Endothelial cell of umbilical vein (primary cell): ENCODE results near the gene DIRAS3. TPM values are rescaled to one million over a fixed set of nuclear protein-coding genes. Genes with fewer than 3 reads are reported as not detected.

ENCODE experiments used
- BruUV-seq: library from RNA; stranded (reverse); fragments of 400-500 nt; replicated peaks from 2 replicates; lab custom pipeline; 2021; lab: Mats Ljungman, UMichigan
- CTCF ChIA-PET: fragments of 300-600, 350-600 bp; sonication (Branson Sonifier 250); formaldehyde crosslinking; loops from one replicate; lab custom pipeline; 2021; ENCODE audit warnings: antibody characterized with exemption, inconsistent platforms; lab: Charles Lee
- POLR2A ChIA-PET: fragments of 300-600, 350-600 bp; sonication (Branson Sonifier 250); formaldehyde crosslinking; loops from one replicate; lab custom pipeline; 2021; ENCODE audit warnings: antibody characterized with exemption, inconsistent platforms; lab: Charles Lee
- DNase-seq: peaks from one replicate; pipeline ENCODE4 v3.0.0-alpha.2; 2011; ENCODE audit warnings: low read depth, low spot score
- FAIRE-seq: peaks from 2 replicates; lab custom pipeline; 2011; peaks lifted over from hg19 to GRCh38; lab: Jason Lieb, UNC
- H2AFZ ChIP-seq: 2 replicates; pipeline ENCODE4 v1.6.0; 2012; ENCODE audit warnings: low read depth, low read length, control low read depth, inconsistent platforms
- H3K27ac ChIP-seq: 2 replicates; pipeline ENCODE4 v1.5.1; 2011; ENCODE audit warnings: low read depth, mild to moderate bottlenecking, control low read depth, low read length, moderate library complexity; ENCODE audit not compliant: insufficient read depth
- H3K27me3 ChIP-seq, 2 experiments: 2 replicates each; pipeline versions ENCODE4 v1.6.0 to v1.6.1; 2011; ENCODE audit warnings: low read length in 2 of 2, mixed read lengths in 1 of 2; ENCODE audit not compliant: control insufficient read depth in 2 of 2, insufficient read depth in 2 of 2
- H3K36me3 ChIP-seq, 2 experiments: 2 replicates in 1 of 2; 3 replicates in 1 of 2; pipeline ENCODE4 v1.5.1; 2011; ENCODE audit warnings: low read length in 2 of 2, mild to moderate bottlenecking in 1 of 2, moderate library complexity in 1 of 2; ENCODE audit not compliant: control insufficient read depth in 2 of 2, insufficient read depth in 2 of 2; ENCODE audit errors: extremely low read depth in 1 of 2
- H3K4me1 ChIP-seq: 3 replicates; pipeline ENCODE4 v1.5.1; 2011; ENCODE audit warnings: mild to moderate bottlenecking, low read length; ENCODE audit not compliant: control insufficient read depth, insufficient read depth; ENCODE audit errors: extremely low read depth
- H3K4me2 ChIP-seq: 2 replicates; pipeline ENCODE4 v1.6.1; 2011; ENCODE audit warnings: low read length, control low read depth, mixed read lengths; ENCODE audit not compliant: insufficient read depth
- H3K4me3 ChIP-seq, 3 experiments: fragments of 200-600 bp in 1 of 3; sonication (generic), shearing (Covaris generic) in 1 of 3; replicated peaks in 1 of 3; 2 replicates each; pipeline ENCODE4 v1.5.1; 2011 to 2016; ENCODE audit warnings: control low read depth in 3 of 3, low read length in 3 of 3, mild to moderate bottlenecking in 2 of 3, inconsistent platforms in 1 of 3, low read depth in 1 of 3, moderate library complexity in 1 of 3; ENCODE audit not compliant: insufficient read depth in 1 of 3
- H3K79me2 ChIP-seq: 2 replicates; pipeline ENCODE4 v1.6.0; 2012; ENCODE audit warnings: low read length, inconsistent platforms; ENCODE audit not compliant: control insufficient read depth, insufficient read depth
- H3K9ac ChIP-seq: replicated peaks from 2 replicates; pipeline ENCODE3; 2011; ENCODE audit warnings: low read length, control low read depth; ENCODE audit not compliant: insufficient read depth; ENCODE audit errors: extremely low read depth
- H3K9me1 ChIP-seq: replicated peaks from 3 replicates; pipeline ENCODE4 v1.6.0; 2011; ENCODE audit warnings: mild to moderate bottlenecking, low read length; ENCODE audit not compliant: control insufficient read depth, insufficient read depth; ENCODE audit errors: extremely low read depth
- H3K9me3 ChIP-seq: replicated peaks from 2 replicates; pipeline ENCODE4 v1.5.1; 2012; ENCODE audit warnings: low read length, inconsistent platforms; ENCODE audit not compliant: control insufficient read depth, insufficient read depth
- H4K20me1 ChIP-seq: replicated peaks from 2 replicates; pipeline ENCODE3; 2011; ENCODE audit warnings: mild to moderate bottlenecking, low read length; ENCODE audit not compliant: control insufficient read depth, insufficient read depth; ENCODE audit errors: extremely low read depth
- CTCF ChIP-seq, 2 donors: IDR thresholded peaks; 1 replicate in 1 of 2; 2 replicates in 1 of 2; pipeline ENCODE4 v1.5.1; 2011; ENCODE audit warnings: low read length in 2 of 2, mild to moderate bottlenecking in 2 of 2, moderate library complexity in 2 of 2, control low read depth in 1 of 2, inconsistent platforms in 1 of 2, low read depth in 1 of 2; ENCODE audit not compliant: insufficient read depth in 1 of 2; ENCODE audit errors: extremely low read depth in 1 of 2
- EZH2 ChIP-seq: IDR thresholded peaks from 2 replicates; pipeline ENCODE4 v1.6.1; 2012; ENCODE audit warnings: borderline replicate concordance, low read depth, mild to moderate bottlenecking, moderate library complexity, low read length, inconsistent platforms; ENCODE audit not compliant: severe bottlenecking
- GATA2 ChIP-seq: IDR thresholded peaks from 2 replicates; pipeline ENCODE4 v1.7.0; 2011; ENCODE audit warnings: low read depth, mild to moderate bottlenecking, moderate library complexity, mixed read lengths, low read length; ENCODE audit not compliant: insufficient read length, insufficient read depth
- JUN ChIP-seq: IDR thresholded peaks from 2 replicates; pipeline ENCODE4 v1.6.1; 2011; ENCODE audit warnings: borderline replicate concordance, low read depth; ENCODE audit not compliant: insufficient read length, insufficient read depth
- MYC ChIP-seq: IDR thresholded peaks from one replicate; pipeline ENCODE4 v1.6.1; 2011; ENCODE audit warnings: mild to moderate bottlenecking, low read depth, low read length
- POLR2AphosphoS5 ChIP-seq: IDR thresholded peaks from 2 replicates; pipeline ENCODE4 v1.6.1; 2012; ENCODE audit warnings: low read depth, mild to moderate bottlenecking, control low read depth, low read length, moderate library complexity; ENCODE audit not compliant: insufficient read depth
- dilution Hi-C: fragments of 300-500 bp; cut with MboI; formaldehyde crosslinking; loops from one replicate; pipeline ENCODE4 v1.15.0; 2019; ENCODE audit warnings: low sequenced_read_pairs; ENCODE audit not compliant: extremely low pct_ligation_motif_present
- intact Hi-C: fragments of 100-400 bp; cut with micrococcal nuclease; formaldehyde crosslinking; loops from one replicate; pipeline ENCODE4 v1.10.0; 2022
- polyA plus RNA-seq, 4 experiments: library from polyadenylated mRNA; depleted of rRNA in 3 of 4; stranded (reverse) in 3 of 4; unstranded in 1 of 4; fragments of >200 nt; gene quantifications; 2 replicates each; pipeline versions ENCODE4 v1.2.1 to v1.2.3, GENCODE V29; 2011 to 2012; ENCODE audit warnings: missing spikeins in 1 of 4
- total RNA-seq: library from RNA; stranded (reverse); gene quantifications from 2 replicates; pipeline ENCODE4 v1.2.3, GENCODE V29; 2021
- TF ChIP-seq, protein P1 (sequence below): IDR thresholded peaks from 2 replicates; pipeline ENCODE4 v1.6.1; 2011; ENCODE audit not compliant: insufficient read depth, insufficient read length

Gene DIRAS3
- total and polyA plus RNA-seq, 2 donors (not counting 3 experiments of a cell fraction or from before 2014, with no cell fraction given), result 1.2 to 7.6 TPM

GRCh38 chr1:67997746-67998145 lies 52.7 kb downstream of the DIRAS3 start:
- intact Hi-C loops (no loop called here), dilution Hi-C loops (no loop called here)
- CTCF ChIA-PET, result interaction anchor here (0.8 to 1.1 kb wide), 3 partner anchors 8 to 232 kb away, joined by 3 read pairs; no protein-coding TSS in a partner anchor
- Histone ChIP-seq H3K4me3 (no peak overlapping the region), H3K79me2 (no peaks in the 10 kb centered on the region), H3K27me3 (no peaks in the 10 kb centered on the region), H3K27ac (no peak overlapping the region), H3K4me1 (no peaks in the 10 kb centered on the region), H3K4me2 (no peak overlapping the region), H2AFZ (no peak overlapping the region), H3K36me3 (no peaks in the 10 kb centered on the region), H3K9me1 (no peaks in the 10 kb centered on the region), H4K20me1 (no peaks in the 10 kb centered on the region), H3K9ac (no peak overlapping the region), H3K9me3 (no peaks in the 10 kb centered on the region)
- TF ChIP-seq MYC (no peak), GATA2 (no peak), POLR2AphosphoS5 (no peak), JUN (no peak), CTCF (IDR thresholded peaks at IDR 0.05; ENCODE audit: extremely low read depth in 1 of 2, insufficient read depth in 1 of 2, low read depth in 1 of 2, low read length in 2 of 2) (no peak), EZH2 (no peak)
- TF ChIP-seq, protein P1, sequence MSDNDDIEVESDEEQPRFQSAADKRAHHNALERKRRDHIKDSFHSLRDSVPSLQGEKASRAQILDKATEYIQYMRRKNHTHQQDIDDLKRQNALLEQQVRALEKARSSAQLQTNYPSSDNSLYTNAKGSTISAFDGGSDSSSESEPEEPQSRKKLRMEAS, result no peak
- FAIRE-seq (no peak), DNase-seq (no peak)
- POLR2A ChIA-PET, result no interaction called here
- no TSS peak for BruUV-seq

Other genes with a start within 250 kb of the DIRAS3 start
- gene GNG12, start 217.2 kb downstream of the DIRAS3 start, total RNA-seq, result 145 and 152 TPM in 2 replicates
- 90.3 and 107 TPM in 2 replicates for gene GNG12, start 217.2 kb downstream of the DIRAS3 start, polyA plus RNA-seq
- 163 and 199 TPM in 2 replicates for gene WLS, start 181.9 kb upstream of the DIRAS3 start, total RNA-seq
- 121 and 122 TPM in 2 replicates for gene WLS, start 181.9 kb upstream of the DIRAS3 start, polyA plus RNA-seq